Progenitor cell of endocrine pancreas (in vitro differentiated cells): ENCODE results near the gene L3MBTL1. TPM values are rescaled to one million over a fixed set of nuclear protein-coding genes. Genes with fewer than 3 reads are reported as not detected.

Source experiments
- DNase-seq: peaks from one replicate; pipeline ENCODE4 v3.0.0; 2021; ENCODE audit warnings: low spot score; ENCODE audit not compliant: unreplicated experiment
- H3K27ac Mint-ChIP-seq: 2 replicates; pipeline ENCODE4 v1.8.0; 2021; ENCODE audit warnings: mild to moderate bottlenecking, moderate library complexity, mixed read lengths
- H3K27me3 Mint-ChIP-seq: 2 replicates; pipeline ENCODE4 v1.8.0; 2021; ENCODE audit warnings: mixed read lengths
- H3K36me3 Mint-ChIP-seq: 2 replicates; pipeline ENCODE4 v1.8.0; 2022; ENCODE audit warnings: mixed read lengths; ENCODE audit not compliant: insufficient read depth
- H3K4me1 Mint-ChIP-seq: 2 replicates; pipeline ENCODE4 v1.8.0; 2021; ENCODE audit warnings: low read depth, mixed read lengths
- H3K4me3 Mint-ChIP-seq: 2 replicates; pipeline ENCODE4 v1.8.0; 2021; ENCODE audit warnings: low read depth, mild to moderate bottlenecking, moderate library complexity, mixed read lengths
- H3K9me3 Mint-ChIP-seq: 2 replicates; pipeline ENCODE4 v1.8.0; 2021; ENCODE audit warnings: low read depth, mixed read lengths
- CTCF ChIP-seq: fragments of 200-600 bp; sonication (generic); IDR thresholded peaks from one replicate; pipeline ENCODE4 v1.5.0; 2021; ENCODE audit warnings: antibody characterized with exemption, mild to moderate bottlenecking; ENCODE audit not compliant: unreplicated experiment
- total RNA-seq: library from RNA; stranded (reverse); gene quantifications from 2 replicates; pipeline ENCODE4 v1.2.1, GENCODE V29; 2021

Gene L3MBTL1
- total RNA-seq, 1 donor from 2014 or later = 45.7 TPM

GRCh38 chr20:43536041-43536816, 28.7 kb downstream of the L3MBTL1 start:
- TF ChIP-seq CTCF = no peak
- no peak for DNase-seq
- Mint-ChIP-seq H3K4me3 (no peak overlapping the region), H3K27me3 (no peaks in the 10 kb centered on the region), H3K36me3 (no peaks in the 10 kb centered on the region), H3K27ac (no peak overlapping the region), H3K4me1 (no peaks in the 10 kb centered on the region), H3K9me3 (no peaks in the 10 kb centered on the region)

- Mint-ChIP-seq H3K9me3 (no peaks in the 10 kb centered on the region), H3K27me3 (no peaks in the 10 kb centered on the region), H3K4me3 (no peak overlapping the region), H3K27ac (no peak overlapping the region), H3K4me1 (no peaks in the 10 kb centered on the region), H3K36me3 (no peaks in the 10 kb centered on the region)
- no peak for DNase-seq
- no peak for TF ChIP-seq CTCF
Measured at GRCh38 chr20:43536817-43537440, 29.4 kb downstream of the L3MBTL1 start.

DNA sequence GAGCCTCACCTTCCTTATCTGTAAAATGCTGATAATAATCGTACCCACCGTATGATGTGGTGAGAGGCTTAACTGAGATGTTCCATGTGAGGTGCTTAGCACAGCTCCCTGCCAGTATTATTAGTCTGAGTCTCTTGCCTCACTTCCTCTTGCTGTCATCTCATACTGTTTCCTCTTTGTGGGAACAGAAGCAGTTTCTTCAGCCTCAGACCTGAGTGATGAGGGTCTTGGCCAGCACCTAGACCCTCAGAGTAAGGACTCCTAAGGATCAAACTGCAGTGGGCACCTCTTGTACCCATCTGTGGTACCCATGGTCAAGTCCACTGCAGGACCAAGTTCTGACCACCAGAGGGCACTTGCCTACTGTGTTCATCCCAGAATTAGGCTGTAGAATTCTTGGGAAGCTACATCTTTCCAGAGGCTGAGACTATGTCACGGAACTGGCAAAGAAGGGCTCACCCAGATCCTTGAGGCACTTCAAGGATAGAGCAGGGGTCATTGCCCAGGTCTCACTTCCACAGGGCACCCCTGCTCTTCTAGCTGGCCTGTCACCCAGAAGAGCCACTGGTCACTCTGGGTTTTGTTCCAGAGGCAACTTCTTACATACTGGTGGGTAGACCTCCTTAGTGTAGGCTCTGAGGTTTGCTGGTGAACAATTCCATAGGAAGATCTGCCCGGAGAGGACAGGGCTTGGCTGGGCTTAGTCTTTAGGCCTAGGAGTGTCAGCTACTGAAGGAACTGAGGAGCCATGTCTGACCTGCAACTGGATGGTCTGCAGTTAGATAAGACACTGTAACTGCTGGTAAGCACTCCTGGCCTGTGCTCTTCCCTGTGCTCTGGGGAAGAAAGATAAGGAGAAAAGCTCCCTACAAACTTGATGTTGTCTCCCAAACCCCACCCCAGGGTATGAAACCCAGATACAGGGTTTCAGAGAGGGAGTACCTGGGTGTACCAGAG, 30.7 kb downstream of the L3MBTL1 start:
- H3K4me1 Mint-ChIP-seq = no peaks in the 10 kb centered on the region
- no peaks in the 10 kb centered on the region for H3K36me3 Mint-ChIP-seq
- no peaks in the 10 kb centered on the region for H3K27me3 Mint-ChIP-seq
- DNase-seq = peak; percentile 59
- H3K4me3 Mint-ChIP-seq = no peak overlapping the region
- no peak overlapping the region for H3K27ac Mint-ChIP-seq
- H3K9me3 Mint-ChIP-seq = no peaks in the 10 kb centered on the region
- TF ChIP-seq CTCF = peak; percentile 96

DNA sequence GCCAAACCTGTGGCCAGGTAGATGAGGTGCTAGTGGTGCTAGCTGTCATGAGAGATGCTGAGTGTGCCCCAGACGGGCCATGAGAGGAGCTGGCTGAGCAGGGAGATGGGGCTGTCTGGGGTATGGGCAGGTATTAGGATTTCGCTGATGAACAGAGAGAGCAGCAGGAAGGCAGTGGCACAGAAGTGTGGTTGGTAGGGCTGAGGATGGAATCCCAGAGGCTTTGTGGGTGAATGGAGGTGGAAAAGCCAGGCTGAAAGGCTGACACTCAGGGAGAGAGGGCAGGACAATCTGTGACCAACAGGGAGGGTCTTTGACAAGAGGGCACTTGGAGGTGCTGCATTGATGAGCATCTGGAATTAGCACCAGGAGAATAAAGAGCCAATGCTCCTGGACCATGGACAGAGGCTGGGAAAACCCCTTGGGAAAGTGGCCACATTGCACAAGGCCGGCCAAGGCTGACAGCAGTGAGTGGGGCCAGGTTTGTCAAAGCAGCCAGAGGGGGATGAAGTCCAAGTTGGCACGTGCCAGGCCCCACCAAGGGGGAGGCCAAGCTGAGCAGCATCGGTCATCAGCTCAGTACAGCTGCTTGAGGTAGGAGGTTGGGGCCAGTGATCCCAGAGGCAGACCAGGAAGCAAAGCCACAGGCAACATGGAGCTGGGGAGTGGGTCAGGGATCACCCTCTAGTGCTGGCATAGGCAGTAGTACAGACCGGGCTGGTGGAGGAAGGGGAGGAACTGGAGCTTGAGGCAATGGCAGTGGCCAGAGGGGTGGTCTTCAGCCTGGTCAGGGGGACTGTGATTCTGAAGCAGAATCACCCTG, 31.6 kb downstream of the L3MBTL1 start:
- H3K4me1 Mint-ChIP-seq = no peaks in the 10 kb centered on the region
- H3K27me3 Mint-ChIP-seq = no peaks in the 10 kb centered on the region
- no peak overlapping the region for H3K4me3 Mint-ChIP-seq
- no peak for DNase-seq
- H3K9me3 Mint-ChIP-seq = no peaks in the 10 kb centered on the region
- no peaks in the 10 kb centered on the region for H3K36me3 Mint-ChIP-seq
- no peak overlapping the region for H3K27ac Mint-ChIP-seq
- no peak for TF ChIP-seq CTCF
